WTC11 (cell line): ENCODE measurements around the gene MINDY1. TPM values are rescaled to one million over a fixed set of nuclear protein-coding genes. Genes with fewer than 3 reads are reported as not detected.

Source experiments
- ATAC-seq: fragments of 200-7000 bp; cut with Tn5 transposase; 2 replicates; pipeline ENCODE4 v1.10.0; 2021; ENCODE audit warnings: mild to moderate bottlenecking, moderate library complexity
- CTCF ChIA-PET: fragments of 300-600 bp; sonication (Branson Sonifier 250); formaldehyde crosslinking; loops from one replicate; lab custom pipeline; 2021; ENCODE audit warnings: antibody characterized with exemption; lab: Charles Lee
- POLR2A ChIA-PET: fragments of 350-600 bp; sonication (Branson Sonifier 250); formaldehyde crosslinking; loops from one replicate; lab custom pipeline; 2021; ENCODE audit warnings: antibody characterized with exemption; lab: Charles Lee
- DNase-seq: peaks from one replicate; pipeline ENCODE4 v3.0.0; 2021; ENCODE audit warnings: low spot score
- H3K27ac Mint-ChIP-seq: 2 replicates; pipeline ENCODE4 v1.8.0; 2021; ENCODE audit warnings: mixed read lengths
- H3K27me3 Mint-ChIP-seq: 2 replicates; pipeline ENCODE4 v1.8.0; 2021; ENCODE audit warnings: low read depth, mild to moderate bottlenecking, moderate library complexity, mixed read lengths
- H3K36me3 Mint-ChIP-seq: 2 replicates; pipeline ENCODE4 v1.8.0; 2021; ENCODE audit warnings: mixed read lengths
- H3K4me1 Mint-ChIP-seq: 2 replicates; pipeline ENCODE4 v1.8.0; 2022; ENCODE audit warnings: mixed read lengths
- H3K4me3 Mint-ChIP-seq: 2 replicates; pipeline ENCODE4 v1.8.0; 2021; ENCODE audit warnings: mild to moderate bottlenecking, moderate library complexity, mixed read lengths
- H3K9me3 Mint-ChIP-seq: 2 replicates; pipeline ENCODE4 v1.8.0; 2021; ENCODE audit warnings: mixed read lengths
- ATF1 ChIP-seq: sonication (generic); formaldehyde crosslinking; IDR thresholded peaks from 2 replicates; pipeline ENCODE4 v1.8.1; 2023; ENCODE audit warnings: mild to moderate bottlenecking, moderate library complexity, missing genetic modification reagents
- FOXP4 ChIP-seq: sonication (generic); formaldehyde crosslinking; IDR thresholded peaks from 2 replicates; pipeline ENCODE4 v1.8.0; 2022; ENCODE audit warnings: mild to moderate bottlenecking, missing genetic modification reagents
- GRHL2 ChIP-seq: fragments of 250-450 bp; sonication (Bioruptor Pico); IDR thresholded peaks from 2 replicates; pipeline ENCODE4 v1.8.0; 2022; ENCODE audit warnings: mild to moderate bottlenecking, moderate library complexity; ENCODE audit not compliant: insufficient replicate concordance, severe bottlenecking
- GTF2I ChIP-seq: fragments of 250-450 bp; sonication (Bioruptor Pico); conservative IDR thresholded peaks from 2 replicates; pipeline ENCODE4 v1.4.0; 2021; ENCODE audit warnings: mild to moderate bottlenecking
- JUN ChIP-seq: sonication (generic); formaldehyde crosslinking; IDR thresholded peaks from 2 replicates; pipeline ENCODE4 v1.8.0; 2023; ENCODE audit warnings: mild to moderate bottlenecking, missing genetic modification reagents
- MYBL2 ChIP-seq: sonication (generic); formaldehyde crosslinking; IDR thresholded peaks from 2 replicates; pipeline ENCODE4 v1.8.1; 2023; ENCODE audit warnings: mild to moderate bottlenecking, moderate library complexity, missing genetic modification reagents
- NR1H2 ChIP-seq: sonication (generic); formaldehyde crosslinking; IDR thresholded peaks from 2 replicates; pipeline ENCODE4 v1.9.0; 2021; ENCODE audit warnings: mild to moderate bottlenecking, moderate library complexity, missing genetic modification reagents
- NR2C2 ChIP-seq: sonication (generic); formaldehyde crosslinking; IDR thresholded peaks from 2 replicates; pipeline ENCODE4 v1.8.0; 2022; ENCODE audit warnings: mild to moderate bottlenecking, missing genetic modification reagents
- SMAD3 ChIP-seq: sonication (generic); formaldehyde crosslinking; IDR thresholded peaks from 2 replicates; pipeline ENCODE4 v1.8.0; 2022; ENCODE audit warnings: missing genetic modification reagents, mild to moderate bottlenecking, borderline replicate concordance
- SOX15 ChIP-seq: fragments of 250-450 bp; sonication (Bioruptor Pico); IDR thresholded peaks from 2 replicates; pipeline ENCODE4 v1.9.0; 2021; ENCODE audit warnings: mild to moderate bottlenecking
- ZBTB21 ChIP-seq: sonication (generic); formaldehyde crosslinking; IDR thresholded peaks from 2 replicates; pipeline ENCODE4 v1.8.1; 2023; ENCODE audit warnings: mild to moderate bottlenecking, missing genetic modification reagents, borderline replicate concordance
- ZMAT4 ChIP-seq: fragments of 250-450 bp; sonication (Bioruptor Pico); IDR thresholded peaks from 2 replicates; pipeline ENCODE4 v1.9.0; 2021; ENCODE audit warnings: mild to moderate bottlenecking
- ZNF512 ChIP-seq: sonication (generic); formaldehyde crosslinking; IDR thresholded peaks from 2 replicates; pipeline ENCODE4 v1.8.1; 2022; ENCODE audit warnings: missing genetic modification reagents, borderline replicate concordance
- total RNA-seq: library from RNA; stranded (reverse); gene quantifications from 3 replicates; pipeline ENCODE4 v1.2.3, GENCODE V29; 2021
- TF ChIP-seq, protein P1 (sequence below): sonication (generic); formaldehyde crosslinking; IDR thresholded peaks from 2 replicates; pipeline ENCODE4 v1.8.1; 2023; ENCODE audit warnings: mild to moderate bottlenecking, missing genetic modification reagents
- TF ChIP-seq, protein P2 (sequence below): sonication (generic); formaldehyde crosslinking; IDR thresholded peaks from 2 replicates; pipeline ENCODE4 v1.8.1; 2022; ENCODE audit warnings: mild to moderate bottlenecking, missing genetic modification reagents, moderate library complexity, borderline replicate concordance
- TF ChIP-seq, protein P3 (sequence below): sonication (generic); formaldehyde crosslinking; IDR thresholded peaks from 2 replicates; pipeline ENCODE4 v1.8.0; 2023; ENCODE audit warnings: mild to moderate bottlenecking, missing genetic modification reagents
- TF ChIP-seq, protein P4 (sequence below): sonication (generic); formaldehyde crosslinking; IDR thresholded peaks from 2 replicates; pipeline ENCODE4 v1.8.1; 2023; ENCODE audit warnings: mild to moderate bottlenecking, missing genetic modification reagents, moderate library complexity
- TF ChIP-seq, protein P5 (sequence below): sonication (generic); formaldehyde crosslinking; IDR thresholded peaks from 2 replicates; pipeline ENCODE4 v1.8.1; 2023; ENCODE audit warnings: mild to moderate bottlenecking, missing genetic modification reagents
- TF ChIP-seq, protein P6 (sequence below): sonication (generic); formaldehyde crosslinking; IDR thresholded peaks from 2 replicates; pipeline ENCODE4 v1.8.0; 2022; ENCODE audit warnings: missing genetic modification reagents

MINDY1 gene
- total RNA-seq, 1 experiment from 2014 or later: 10.1 TPM

GRCh38 chr1:150969626-150970025, 37.1 kb downstream of the MINDY1 start:
- CTCF ChIA-PET: interaction anchor here (1.5 kb wide), 1 partner anchor 10 kb away, joined by 6 read pairs; no protein-coding TSS in a partner anchor
- ATAC-seq: no peak
- Mint-ChIP-seq H3K27me3 (no peaks in the 10 kb centered on the region), H3K27ac (no peak overlapping the region; the same call in 1 of the 2 replicates), H3K36me3 (peaks cover 41% of the 10 kb centered on the region), H3K9me3 (no peaks in the 10 kb centered on the region), H3K4me3 (no peak overlapping the region), H3K4me1 (peaks cover 37% of the 10 kb centered on the region)
- TF ChIP-seq, protein P1, sequence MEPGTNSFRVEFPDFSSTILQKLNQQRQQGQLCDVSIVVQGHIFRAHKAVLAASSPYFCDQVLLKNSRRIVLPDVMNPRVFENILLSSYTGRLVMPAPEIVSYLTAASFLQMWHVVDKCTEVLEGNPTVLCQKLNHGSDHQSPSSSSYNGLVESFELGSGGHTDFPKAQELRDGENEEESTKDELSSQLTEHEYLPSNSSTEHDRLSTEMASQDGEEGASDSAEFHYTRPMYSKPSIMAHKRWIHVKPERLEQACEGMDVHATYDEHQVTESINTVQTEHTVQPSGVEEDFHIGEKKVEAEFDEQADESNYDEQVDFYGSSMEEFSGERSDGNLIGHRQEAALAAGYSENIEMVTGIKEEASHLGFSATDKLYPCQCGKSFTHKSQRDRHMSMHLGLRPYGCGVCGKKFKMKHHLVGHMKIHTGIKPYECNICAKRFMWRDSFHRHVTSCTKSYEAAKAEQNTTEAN: no peak
- no peak for TF ChIP-seq ZBTB21
- TF ChIP-seq ZMAT4 (CRISPR knock-in tag): no peak
- TF ChIP-seq, protein P2, sequence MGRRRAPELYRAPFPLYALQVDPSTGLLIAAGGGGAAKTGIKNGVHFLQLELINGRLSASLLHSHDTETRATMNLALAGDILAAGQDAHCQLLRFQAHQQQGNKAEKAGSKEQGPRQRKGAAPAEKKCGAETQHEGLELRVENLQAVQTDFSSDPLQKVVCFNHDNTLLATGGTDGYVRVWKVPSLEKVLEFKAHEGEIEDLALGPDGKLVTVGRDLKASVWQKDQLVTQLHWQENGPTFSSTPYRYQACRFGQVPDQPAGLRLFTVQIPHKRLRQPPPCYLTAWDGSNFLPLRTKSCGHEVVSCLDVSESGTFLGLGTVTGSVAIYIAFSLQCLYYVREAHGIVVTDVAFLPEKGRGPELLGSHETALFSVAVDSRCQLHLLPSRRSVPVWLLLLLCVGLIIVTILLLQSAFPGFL (CRISPR knock-in tag): no peak
- TF ChIP-seq FOXP4 (CRISPR knock-in tag): no peak
- TF ChIP-seq SMAD3 (CRISPR knock-in tag): no peak
- no peak for TF ChIP-seq MYBL2 (CRISPR knock-in tag)
- TF ChIP-seq ATF1 (CRISPR knock-in tag): no peak
- no peak for TF ChIP-seq NR2C2 (CRISPR knock-in tag)
- DNase-seq: no peak
- POLR2A ChIA-PET: no interaction called here

DNA sequence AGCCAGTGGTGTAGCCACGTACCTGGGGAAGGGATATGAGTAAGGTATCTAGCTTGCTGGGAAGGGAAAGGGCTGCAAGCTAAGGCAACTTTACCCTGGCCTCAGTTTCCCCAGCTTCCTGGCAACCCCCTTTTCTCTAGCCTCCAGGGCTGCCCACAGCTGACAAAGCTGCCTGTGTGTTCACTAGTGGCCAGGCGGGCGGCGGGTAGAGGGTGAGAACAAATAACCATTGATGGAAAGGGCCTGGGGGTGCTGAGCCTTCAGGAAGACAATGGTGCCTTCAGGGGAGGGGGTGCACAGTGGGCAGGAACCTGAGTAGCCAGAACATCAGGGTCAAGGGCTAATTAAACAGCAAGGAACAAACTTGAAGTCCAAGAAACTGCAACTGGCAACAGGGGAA, 38.2 kb downstream of the MINDY1 start:
- ATAC-seq (no peak), DNase-seq (no peak)
- Mint-ChIP-seq H3K4me1 (peaks cover 37% of the 10 kb centered on the region), H3K36me3 (peaks cover 51% of the 10 kb centered on the region), H3K9me3 (no peaks in the 10 kb centered on the region), H3K27me3 (no peaks in the 10 kb centered on the region), H3K4me3 (no peak overlapping the region), H3K27ac (no peak overlapping the region)
- ChIA-PET CTCF (no interaction called here), POLR2A (no interaction called here)
- TF ChIP-seq, protein P3, sequence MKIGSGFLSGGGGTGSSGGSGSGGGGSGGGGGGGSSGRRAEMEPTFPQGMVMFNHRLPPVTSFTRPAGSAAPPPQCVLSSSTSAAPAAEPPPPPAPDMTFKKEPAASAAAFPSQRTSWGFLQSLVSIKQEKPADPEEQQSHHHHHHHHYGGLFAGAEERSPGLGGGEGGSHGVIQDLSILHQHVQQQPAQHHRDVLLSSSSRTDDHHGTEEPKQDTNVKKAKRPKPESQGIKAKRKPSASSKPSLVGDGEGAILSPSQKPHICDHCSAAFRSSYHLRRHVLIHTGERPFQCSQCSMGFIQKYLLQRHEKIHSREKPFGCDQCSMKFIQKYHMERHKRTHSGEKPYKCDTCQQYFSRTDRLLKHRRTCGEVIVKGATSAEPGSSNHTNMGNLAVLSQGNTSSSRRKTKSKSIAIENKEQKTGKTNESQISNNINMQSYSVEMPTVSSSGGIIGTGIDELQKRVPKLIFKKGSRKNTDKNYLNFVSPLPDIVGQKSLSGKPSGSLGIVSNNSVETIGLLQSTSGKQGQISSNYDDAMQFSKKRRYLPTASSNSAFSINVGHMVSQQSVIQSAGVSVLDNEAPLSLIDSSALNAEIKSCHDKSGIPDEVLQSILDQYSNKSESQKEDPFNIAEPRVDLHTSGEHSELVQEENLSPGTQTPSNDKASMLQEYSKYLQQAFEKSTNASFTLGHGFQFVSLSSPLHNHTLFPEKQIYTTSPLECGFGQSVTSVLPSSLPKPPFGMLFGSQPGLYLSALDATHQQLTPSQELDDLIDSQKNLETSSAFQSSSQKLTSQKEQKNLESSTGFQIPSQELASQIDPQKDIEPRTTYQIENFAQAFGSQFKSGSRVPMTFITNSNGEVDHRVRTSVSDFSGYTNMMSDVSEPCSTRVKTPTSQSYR (CRISPR knock-in tag): no peak
- TF ChIP-seq JUN: no peak
- TF ChIP-seq, protein P4, sequence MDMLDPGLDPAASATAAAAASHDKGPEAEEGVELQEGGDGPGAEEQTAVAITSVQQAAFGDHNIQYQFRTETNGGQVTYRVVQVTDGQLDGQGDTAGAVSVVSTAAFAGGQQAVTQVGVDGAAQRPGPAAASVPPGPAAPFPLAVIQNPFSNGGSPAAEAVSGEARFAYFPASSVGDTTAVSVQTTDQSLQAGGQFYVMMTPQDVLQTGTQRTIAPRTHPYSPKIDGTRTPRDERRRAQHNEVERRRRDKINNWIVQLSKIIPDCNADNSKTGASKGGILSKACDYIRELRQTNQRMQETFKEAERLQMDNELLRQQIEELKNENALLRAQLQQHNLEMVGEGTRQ: no peak
- TF ChIP-seq, protein P5, sequence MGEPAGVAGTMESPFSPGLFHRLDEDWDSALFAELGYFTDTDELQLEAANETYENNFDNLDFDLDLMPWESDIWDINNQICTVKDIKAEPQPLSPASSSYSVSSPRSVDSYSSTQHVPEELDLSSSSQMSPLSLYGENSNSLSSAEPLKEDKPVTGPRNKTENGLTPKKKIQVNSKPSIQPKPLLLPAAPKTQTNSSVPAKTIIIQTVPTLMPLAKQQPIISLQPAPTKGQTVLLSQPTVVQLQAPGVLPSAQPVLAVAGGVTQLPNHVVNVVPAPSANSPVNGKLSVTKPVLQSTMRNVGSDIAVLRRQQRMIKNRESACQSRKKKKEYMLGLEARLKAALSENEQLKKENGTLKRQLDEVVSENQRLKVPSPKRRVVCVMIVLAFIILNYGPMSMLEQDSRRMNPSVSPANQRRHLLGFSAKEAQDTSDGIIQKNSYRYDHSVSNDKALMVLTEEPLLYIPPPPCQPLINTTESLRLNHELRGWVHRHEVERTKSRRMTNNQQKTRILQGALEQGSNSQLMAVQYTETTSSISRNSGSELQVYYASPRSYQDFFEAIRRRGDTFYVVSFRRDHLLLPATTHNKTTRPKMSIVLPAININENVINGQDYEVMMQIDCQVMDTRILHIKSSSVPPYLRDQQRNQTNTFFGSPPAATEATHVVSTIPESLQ (CRISPR knock-in tag): no peak
- TF ChIP-seq, protein P6, sequence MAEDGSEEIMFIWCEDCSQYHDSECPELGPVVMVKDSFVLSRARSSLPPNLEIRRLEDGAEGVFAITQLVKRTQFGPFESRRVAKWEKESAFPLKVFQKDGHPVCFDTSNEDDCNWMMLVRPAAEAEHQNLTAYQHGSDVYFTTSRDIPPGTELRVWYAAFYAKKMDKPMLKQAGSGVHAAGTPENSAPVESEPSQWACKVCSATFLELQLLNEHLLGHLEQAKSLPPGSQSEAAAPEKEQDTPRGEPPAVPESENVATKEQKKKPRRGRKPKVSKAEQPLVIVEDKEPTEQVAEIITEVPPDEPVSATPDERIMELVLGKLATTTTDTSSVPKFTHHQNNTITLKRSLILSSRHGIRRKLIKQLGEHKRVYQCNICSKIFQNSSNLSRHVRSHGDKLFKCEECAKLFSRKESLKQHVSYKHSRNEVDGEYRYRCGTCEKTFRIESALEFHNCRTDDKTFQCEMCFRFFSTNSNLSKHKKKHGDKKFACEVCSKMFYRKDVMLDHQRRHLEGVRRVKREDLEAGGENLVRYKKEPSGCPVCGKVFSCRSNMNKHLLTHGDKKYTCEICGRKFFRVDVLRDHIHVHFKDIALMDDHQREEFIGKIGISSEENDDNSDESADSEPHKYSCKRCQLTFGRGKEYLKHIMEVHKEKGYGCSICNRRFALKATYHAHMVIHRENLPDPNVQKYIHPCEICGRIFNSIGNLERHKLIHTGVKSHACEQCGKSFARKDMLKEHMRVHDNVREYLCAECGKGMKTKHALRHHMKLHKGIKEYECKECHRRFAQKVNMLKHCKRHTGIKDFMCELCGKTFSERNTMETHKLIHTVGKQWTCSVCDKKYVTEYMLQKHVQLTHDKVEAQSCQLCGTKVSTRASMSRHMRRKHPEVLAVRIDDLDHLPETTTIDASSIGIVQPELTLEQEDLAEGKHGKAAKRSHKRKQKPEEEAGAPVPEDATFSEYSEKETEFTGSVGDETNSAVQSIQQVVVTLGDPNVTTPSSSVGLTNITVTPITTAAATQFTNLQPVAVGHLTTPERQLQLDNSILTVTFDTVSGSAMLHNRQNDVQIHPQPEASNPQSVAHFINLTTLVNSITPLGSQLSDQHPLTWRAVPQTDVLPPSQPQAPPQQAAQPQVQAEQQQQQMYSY (CRISPR knock-in tag): no peak
- TF ChIP-seq ZNF512 (CRISPR knock-in tag): no peak
- no peak for TF ChIP-seq NR1H2 (CRISPR knock-in tag)
- TF ChIP-seq SOX15 (CRISPR knock-in tag): no peak
- no peak for TF ChIP-seq GTF2I
- no peak for TF ChIP-seq GRHL2
